T-helper 2 cell treated with Interferon-gamma antibody and Interleukin-4, amounts not matched to agents 5 μg/mL and 100 μg/mL, for 36 hours (primary cell): ENCODE results near the gene ASXL3.

Source experiments
- DNase-seq: peaks from one replicate; pipeline ENCODE4 v3.0.0; 2021; ENCODE audit warnings: low spot score
- H3K27ac Mint-ChIP-seq: one replicate; pipeline ENCODE4 v1.8.0; 2021; ENCODE audit warnings: mild to moderate bottlenecking, mixed read lengths
- H3K27me3 Mint-ChIP-seq: one replicate; pipeline ENCODE4 v1.8.0; 2021; ENCODE audit warnings: low read depth, mixed read lengths
- H3K36me3 Mint-ChIP-seq: one replicate; pipeline ENCODE4 v1.8.0; 2021; ENCODE audit warnings: low read depth, mixed read lengths
- H3K4me1 Mint-ChIP-seq: one replicate; pipeline ENCODE4 v1.8.0; 2021; ENCODE audit warnings: low read depth, mixed read lengths
- H3K4me3 Mint-ChIP-seq: one replicate; pipeline ENCODE4 v1.8.0; 2022; ENCODE audit warnings: mild to moderate bottlenecking, moderate library complexity, mixed read lengths
- H3K9me3 Mint-ChIP-seq: one replicate; pipeline ENCODE4 v1.8.0; 2021; ENCODE audit warnings: mixed read lengths

The ASXL3 gene

GRCh38 chr18:33656889-33657448, 79.0 kb downstream of the ASXL3 start:
- no peak for DNase-seq

GRCh38 chr18:33660696-33661310, 82.8 kb downstream of the ASXL3 start:
- Mint-ChIP-seq H3K4me1 (no peaks in the 10 kb centered on the region), H3K27me3 (no peaks in the 10 kb centered on the region), H3K36me3 (no peaks in the 10 kb centered on the region), H3K4me3 (no peak overlapping the region), H3K9me3 (no peaks in the 10 kb centered on the region), H3K27ac (no peak overlapping the region)
- DNase-seq = no peak

More at GRCh38 chr18:33656889-33657448, 79.0 kb downstream of the ASXL3 start:
- Mint-ChIP-seq H3K36me3 (no peaks in the 10 kb centered on the region), H3K27me3 (no peaks in the 10 kb centered on the region), H3K4me3 (no peak overlapping the region), H3K4me1 (no peaks in the 10 kb centered on the region), H3K27ac (no peak overlapping the region), H3K9me3 (peaks cover 3% of the 10 kb centered on the region)

GRCh38 chr18:33664241-33664874, 86.3 kb downstream of the ASXL3 start:
- Mint-ChIP-seq H3K4me3 (no peak overlapping the region), H3K4me1 (no peaks in the 10 kb centered on the region), H3K36me3 (no peaks in the 10 kb centered on the region), H3K27me3 (no peaks in the 10 kb centered on the region), H3K9me3 (no peaks in the 10 kb centered on the region), H3K27ac (no peak overlapping the region)
- no peak for DNase-seq

GRCh38 chr18:33665187-33665586, 87.2 kb downstream of the ASXL3 start:
- no peaks in the 10 kb centered on the region for H3K9me3 Mint-ChIP-seq
- no peak for DNase-seq
- no peaks in the 10 kb centered on the region for H3K4me1 Mint-ChIP-seq
- no peaks in the 10 kb centered on the region for H3K27me3 Mint-ChIP-seq
- no peak overlapping the region for H3K27ac Mint-ChIP-seq
- no peak overlapping the region for H3K4me3 Mint-ChIP-seq
- no peaks in the 10 kb centered on the region for H3K36me3 Mint-ChIP-seq

GRCh38 chr18:33665641-33666040, 87.6 kb downstream of the ASXL3 start:
- Mint-ChIP-seq H3K27me3 (no peaks in the 10 kb centered on the region), H3K27ac (no peak overlapping the region), H3K4me1 (no peaks in the 10 kb centered on the region), H3K9me3 (no peaks in the 10 kb centered on the region), H3K4me3 (no peak overlapping the region), H3K36me3 (no peaks in the 10 kb centered on the region)
- no peak for DNase-seq

GRCh38 chr18:33666915-33667314, 88.9 kb downstream of the ASXL3 start:
- no peak for DNase-seq
- H3K9me3 Mint-ChIP-seq = no peaks in the 10 kb centered on the region
- no peaks in the 10 kb centered on the region for H3K36me3 Mint-ChIP-seq
- no peak overlapping the region for H3K27ac Mint-ChIP-seq
- H3K27me3 Mint-ChIP-seq = no peaks in the 10 kb centered on the region
- H3K4me1 Mint-ChIP-seq = no peaks in the 10 kb centered on the region
- H3K4me3 Mint-ChIP-seq = no peak overlapping the region

GRCh38 chr18:33669589-33669988, 91.6 kb downstream of the ASXL3 start:
- Mint-ChIP-seq H3K4me1 (no peaks in the 10 kb centered on the region), H3K27me3 (no peaks in the 10 kb centered on the region), H3K4me3 (no peak overlapping the region), H3K36me3 (no peaks in the 10 kb centered on the region), H3K27ac (no peak overlapping the region), H3K9me3 (peaks cover 9% of the 10 kb centered on the region)
- DNase-seq = no peak

- peaks cover 11% of the 10 kb centered on the region for H3K9me3 Mint-ChIP-seq
- H3K36me3 Mint-ChIP-seq = no peaks in the 10 kb centered on the region
- H3K27me3 Mint-ChIP-seq = no peaks in the 10 kb centered on the region
- DNase-seq = no peak
- H3K4me3 Mint-ChIP-seq = no peak overlapping the region
- H3K4me1 Mint-ChIP-seq = no peaks in the 10 kb centered on the region
- H3K27ac Mint-ChIP-seq = no peak overlapping the region
These were observed 92.0 kb downstream of the ASXL3 start for GRCh38 chr18:33670029-33670428.

GRCh38 chr18:33673689-33674088, 95.7 kb downstream of the ASXL3 start:
- Mint-ChIP-seq H3K4me3 (no peak overlapping the region), H3K36me3 (no peaks in the 10 kb centered on the region), H3K27ac (no peak overlapping the region), H3K4me1 (no peaks in the 10 kb centered on the region), H3K9me3 (peaks cover 21% of the 10 kb centered on the region), H3K27me3 (no peaks in the 10 kb centered on the region)
- no peak for DNase-seq

GRCh38 chr18:33676593-33676992, 98.6 kb downstream of the ASXL3 start:
- no peaks in the 10 kb centered on the region for H3K36me3 Mint-ChIP-seq

GRCh38 chr18:33677891-33678290, 99.9 kb downstream of the ASXL3 start:
- Mint-ChIP-seq H3K36me3 (no peaks in the 10 kb centered on the region), H3K9me3 (peaks cover 22% of the 10 kb centered on the region), H3K27me3 (no peaks in the 10 kb centered on the region), H3K4me1 (no peaks in the 10 kb centered on the region), H3K4me3 (no peak overlapping the region), H3K27ac (no peak overlapping the region)
- no peak for DNase-seq

More at GRCh38 chr18:33676593-33676992, 98.6 kb downstream of the ASXL3 start:
- DNase-seq = no peak
- Mint-ChIP-seq H3K4me3 (no peak overlapping the region), H3K27me3 (no peaks in the 10 kb centered on the region), H3K9me3 (peaks cover 25% of the 10 kb centered on the region), H3K27ac (no peak overlapping the region), H3K4me1 (no peaks in the 10 kb centered on the region)

GRCh38 chr18:33682436-33682835, 104.4 kb downstream of the ASXL3 start:
- Mint-ChIP-seq H3K36me3 (no peaks in the 10 kb centered on the region), H3K27me3 (no peaks in the 10 kb centered on the region), H3K4me3 (no peak overlapping the region), H3K4me1 (no peaks in the 10 kb centered on the region), H3K9me3 (peaks cover 15% of the 10 kb centered on the region), H3K27ac (no peak overlapping the region)
- no peak for DNase-seq

GRCh38 chr18:33694593-33694992, 116.6 kb downstream of the ASXL3 start:
- H3K36me3 Mint-ChIP-seq = no peaks in the 10 kb centered on the region
- no peak for DNase-seq
- no peaks in the 10 kb centered on the region for H3K27me3 Mint-ChIP-seq
- no peak overlapping the region for H3K4me3 Mint-ChIP-seq
- H3K9me3 Mint-ChIP-seq = peaks cover 27% of the 10 kb centered on the region
- no peaks in the 10 kb centered on the region for H3K4me1 Mint-ChIP-seq
- H3K27ac Mint-ChIP-seq = no peak overlapping the region

GRCh38 chr18:33696332-33697162, 118.5 kb downstream of the ASXL3 start:
- H3K36me3 Mint-ChIP-seq = no peaks in the 10 kb centered on the region
- DNase-seq = no peak
- no peaks in the 10 kb centered on the region for H3K27me3 Mint-ChIP-seq
- peaks cover 18% of the 10 kb centered on the region for H3K9me3 Mint-ChIP-seq
- H3K27ac Mint-ChIP-seq = no peak overlapping the region
- no peaks in the 10 kb centered on the region for H3K4me1 Mint-ChIP-seq
- no peak overlapping the region for H3K4me3 Mint-ChIP-seq
